ENCODE data around the gene OR10H4.

DNA sequence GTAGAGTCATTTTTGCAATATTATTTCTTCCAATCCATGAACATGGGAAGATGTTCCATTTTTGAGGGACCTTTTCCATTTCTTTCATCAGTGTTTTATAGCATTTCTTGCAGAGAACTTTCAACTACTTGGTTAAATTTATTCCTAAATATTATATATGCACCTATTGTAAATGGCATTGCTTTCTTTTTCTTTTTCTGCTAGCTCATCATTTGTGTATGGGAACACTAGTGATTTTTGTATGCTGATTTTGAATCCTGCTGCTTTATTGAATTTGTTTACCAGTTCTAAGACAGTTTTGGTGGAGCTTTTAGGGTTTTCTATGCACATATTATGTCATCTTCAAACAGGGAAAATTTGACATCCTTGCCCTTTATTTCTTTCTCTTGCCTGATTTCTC lies 43.8 kb upstream of the OR10H4 start:
- TF ChIP-seq, protein P1, sequence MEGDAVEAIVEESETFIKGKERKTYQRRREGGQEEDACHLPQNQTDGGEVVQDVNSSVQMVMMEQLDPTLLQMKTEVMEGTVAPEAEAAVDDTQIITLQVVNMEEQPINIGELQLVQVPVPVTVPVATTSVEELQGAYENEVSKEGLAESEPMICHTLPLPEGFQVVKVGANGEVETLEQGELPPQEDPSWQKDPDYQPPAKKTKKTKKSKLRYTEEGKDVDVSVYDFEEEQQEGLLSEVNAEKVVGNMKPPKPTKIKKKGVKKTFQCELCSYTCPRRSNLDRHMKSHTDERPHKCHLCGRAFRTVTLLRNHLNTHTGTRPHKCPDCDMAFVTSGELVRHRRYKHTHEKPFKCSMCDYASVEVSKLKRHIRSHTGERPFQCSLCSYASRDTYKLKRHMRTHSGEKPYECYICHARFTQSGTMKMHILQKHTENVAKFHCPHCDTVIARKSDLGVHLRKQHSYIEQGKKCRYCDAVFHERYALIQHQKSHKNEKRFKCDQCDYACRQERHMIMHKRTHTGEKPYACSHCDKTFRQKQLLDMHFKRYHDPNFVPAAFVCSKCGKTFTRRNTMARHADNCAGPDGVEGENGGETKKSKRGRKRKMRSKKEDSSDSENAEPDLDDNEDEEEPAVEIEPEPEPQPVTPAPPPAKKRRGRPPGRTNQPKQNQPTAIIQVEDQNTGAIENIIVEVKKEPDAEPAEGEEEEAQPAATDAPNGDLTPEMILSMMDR (IDR thresholded peaks at IDR 0.05; ENCODE audit: poor library complexity, severe bottlenecking), result no peak
- TF ChIP-seq, protein P2, sequence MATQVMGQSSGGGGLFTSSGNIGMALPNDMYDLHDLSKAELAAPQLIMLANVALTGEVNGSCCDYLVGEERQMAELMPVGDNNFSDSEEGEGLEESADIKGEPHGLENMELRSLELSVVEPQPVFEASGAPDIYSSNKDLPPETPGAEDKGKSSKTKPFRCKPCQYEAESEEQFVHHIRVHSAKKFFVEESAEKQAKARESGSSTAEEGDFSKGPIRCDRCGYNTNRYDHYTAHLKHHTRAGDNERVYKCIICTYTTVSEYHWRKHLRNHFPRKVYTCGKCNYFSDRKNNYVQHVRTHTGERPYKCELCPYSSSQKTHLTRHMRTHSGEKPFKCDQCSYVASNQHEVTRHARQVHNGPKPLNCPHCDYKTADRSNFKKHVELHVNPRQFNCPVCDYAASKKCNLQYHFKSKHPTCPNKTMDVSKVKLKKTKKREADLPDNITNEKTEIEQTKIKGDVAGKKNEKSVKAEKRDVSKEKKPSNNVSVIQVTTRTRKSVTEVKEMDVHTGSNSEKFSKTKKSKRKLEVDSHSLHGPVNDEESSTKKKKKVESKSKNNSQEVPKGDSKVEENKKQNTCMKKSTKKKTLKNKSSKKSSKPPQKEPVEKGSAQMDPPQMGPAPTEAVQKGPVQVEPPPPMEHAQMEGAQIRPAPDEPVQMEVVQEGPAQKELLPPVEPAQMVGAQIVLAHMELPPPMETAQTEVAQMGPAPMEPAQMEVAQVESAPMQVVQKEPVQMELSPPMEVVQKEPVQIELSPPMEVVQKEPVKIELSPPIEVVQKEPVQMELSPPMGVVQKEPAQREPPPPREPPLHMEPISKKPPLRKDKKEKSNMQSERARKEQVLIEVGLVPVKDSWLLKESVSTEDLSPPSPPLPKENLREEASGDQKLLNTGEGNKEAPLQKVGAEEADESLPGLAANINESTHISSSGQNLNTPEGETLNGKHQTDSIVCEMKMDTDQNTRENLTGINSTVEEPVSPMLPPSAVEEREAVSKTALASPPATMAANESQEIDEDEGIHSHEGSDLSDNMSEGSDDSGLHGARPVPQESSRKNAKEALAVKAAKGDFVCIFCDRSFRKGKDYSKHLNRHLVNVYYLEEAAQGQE (IDR thresholded peaks at IDR 0.05; ENCODE audit: borderline replicate concordance), result no peak
- TF ChIP-seq RAD21 (conservative IDR thresholded peaks at IDR 0.05) (no peak), EP300 (conservative IDR thresholded peaks at IDR 0.05; ENCODE audit: poor library complexity, severe bottlenecking) (no peak), EZH2 (IDR thresholded peaks at IDR 0.05; ENCODE audit: borderline replicate concordance, insufficient read depth, low read length, poor library complexity, severe bottlenecking) (no peak), POLR2AphosphoS5 (IDR thresholded peaks at IDR 0.05) (no peak), TAF1 (IDR thresholded peaks at IDR 0.05; ENCODE audit: low read depth) (no peak), MXI1 (conservative IDR thresholded peaks at IDR 0.05; ENCODE audit: poor library complexity, severe bottlenecking) (no peak), SMC3 (conservative IDR thresholded peaks at IDR 0.05; ENCODE audit: poor library complexity) (no peak)
